M059J (cell line): Measurements from ENCODE around the gene CAPN15. TPM values are rescaled to one million over a fixed set of nuclear protein-coding genes. Genes with fewer than 3 reads are reported as not detected.

Experiments used
- DNase-seq: peaks from one replicate; pipeline ENCODE4 v3.0.0-alpha.2; 2012; ENCODE audit warnings: low read depth
- total RNA-seq: library from RNA; depleted of rRNA; stranded (reverse); fragments of >200 nt; shearing (Covaris generic); gene quantifications from 2 replicates; pipeline ENCODE4 v1.2.3, GENCODE V29; 2014

The CAPN15 gene
- total RNA-seq, 1 experiment from 2014 or later: 36.7 TPM

GRCh38 chr16:577796-578195 is 50.3 kb downstream of the CAPN15 start:
- DNase-seq: no peak

- DNase-seq: no peak
Measured at GRCh38 chr16:578232-578869, 50.8 kb downstream of the CAPN15 start.

GRCh38 chr16:578870-579405 is 51.4 kb downstream of the CAPN15 start:
- DNase-seq: no peak

GRCh38 chr16:580141-580945 is 52.8 kb downstream of the CAPN15 start:
- DNase-seq: no peak

- no peak for DNase-seq
Measured at GRCh38 chr16:580946-581498, 53.5 kb downstream of the CAPN15 start.

GRCh38 chr16:582218-582613 is 54.7 kb downstream of the CAPN15 start:
- DNase-seq: no peak

GRCh38 chr16:582614-583331 is 55.3 kb downstream of the CAPN15 start:
- DNase-seq: peak; percentile 36

GRCh38 chr16:583470-583814 is 55.9 kb downstream of the CAPN15 start:
- no peak for DNase-seq

GRCh38 chr16:583815-584591 is 56.5 kb downstream of the CAPN15 start:
- DNase-seq: no peak

- peak; percentile 42 for DNase-seq
Measured at GRCh38 chr16:585351-585750, 57.8 kb downstream of the CAPN15 start.

- peak; percentile 39 for DNase-seq
Measured at GRCh38 chr16:586047-586644, 58.6 kb downstream of the CAPN15 start.

GRCh38 chr16:586645-587590 is 59.4 kb downstream of the CAPN15 start:
- peak; percentile 29 for DNase-seq

- peak; percentile 66 for DNase-seq
Measured at GRCh38 chr16:588639-588888, 61.1 kb downstream of the CAPN15 start.

- DNase-seq: peak; percentile 88
Measured at GRCh38 chr16:588889-589657, 61.6 kb downstream of the CAPN15 start.

GRCh38 chr16:589658-590187 is 62.2 kb downstream of the CAPN15 start, which contains the start of gene RAB40C:
Gene RAB40C (plus strand): TSS chr16:590066. CDS start chr16:590292, 226 bp downstream.
- peak; percentile 94 for DNase-seq

- DNase-seq: peak; percentile 31
Measured at GRCh38 chr16:590188-590814, 62.8 kb downstream of the CAPN15 start.

- DNase-seq: no peak
Measured at GRCh38 chr16:590815-591200, 63.3 kb downstream of the CAPN15 start.

GRCh38 chr16:591231-591630 is 63.7 kb downstream of the CAPN15 start:
- no peak for DNase-seq
